ENCODE measurements around the gene GALNTL6. TPM values are rescaled to one million over a fixed set of nuclear protein-coding genes. Genes with fewer than 3 reads are reported as not detected.

GALNTL6 gene
- total RNA-seq, 6 donors from 2014 or later, result 0.26 to 18.9 TPM; not detected in 4

DNA sequence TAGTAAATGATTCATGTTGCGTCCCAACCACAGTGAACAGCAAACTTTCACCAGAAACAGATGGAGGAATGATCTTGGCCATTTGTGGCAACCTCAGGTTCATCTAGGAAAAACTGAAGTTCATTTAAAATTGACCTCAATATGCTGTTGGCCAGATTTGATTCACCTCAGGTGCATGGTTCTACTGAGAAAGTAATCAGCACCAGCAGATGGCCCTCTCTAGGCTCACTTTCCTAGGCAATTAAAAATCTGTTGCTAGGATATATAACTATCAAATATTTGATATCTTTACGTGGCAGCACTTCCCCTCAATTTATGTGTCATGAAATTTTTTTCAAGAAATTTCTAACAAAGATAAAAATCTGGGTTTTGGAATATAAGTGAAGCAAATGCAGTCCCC lies 344.7 kb downstream of the GALNTL6 start:
- Histone ChIP-seq H3K27me3 (no peaks in the 10 kb centered on the region), H3K36me3 (no peaks in the 10 kb centered on the region), H3K4me3 (no peak overlapping the region), H3K4me1 (no peaks in the 10 kb centered on the region), H3K27ac (no peak overlapping the region), H3K9me3 (no peaks in the 10 kb centered on the region)
- ATAC-seq (ENCODE audit: low FRiP score in 2 of 2), result no peak
- TF ChIP-seq EP300 (IDR thresholded peaks at IDR 0.05) (no peak), POLR2A (IDR thresholded peaks at IDR 0.05) (no peak), POLR2AphosphoS5 (IDR thresholded peaks at IDR 0.05) (no peak)
- TF ChIP-seq, protein P1, sequence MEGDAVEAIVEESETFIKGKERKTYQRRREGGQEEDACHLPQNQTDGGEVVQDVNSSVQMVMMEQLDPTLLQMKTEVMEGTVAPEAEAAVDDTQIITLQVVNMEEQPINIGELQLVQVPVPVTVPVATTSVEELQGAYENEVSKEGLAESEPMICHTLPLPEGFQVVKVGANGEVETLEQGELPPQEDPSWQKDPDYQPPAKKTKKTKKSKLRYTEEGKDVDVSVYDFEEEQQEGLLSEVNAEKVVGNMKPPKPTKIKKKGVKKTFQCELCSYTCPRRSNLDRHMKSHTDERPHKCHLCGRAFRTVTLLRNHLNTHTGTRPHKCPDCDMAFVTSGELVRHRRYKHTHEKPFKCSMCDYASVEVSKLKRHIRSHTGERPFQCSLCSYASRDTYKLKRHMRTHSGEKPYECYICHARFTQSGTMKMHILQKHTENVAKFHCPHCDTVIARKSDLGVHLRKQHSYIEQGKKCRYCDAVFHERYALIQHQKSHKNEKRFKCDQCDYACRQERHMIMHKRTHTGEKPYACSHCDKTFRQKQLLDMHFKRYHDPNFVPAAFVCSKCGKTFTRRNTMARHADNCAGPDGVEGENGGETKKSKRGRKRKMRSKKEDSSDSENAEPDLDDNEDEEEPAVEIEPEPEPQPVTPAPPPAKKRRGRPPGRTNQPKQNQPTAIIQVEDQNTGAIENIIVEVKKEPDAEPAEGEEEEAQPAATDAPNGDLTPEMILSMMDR (IDR thresholded peaks at IDR 0.05), result no peak
- 53 to 58% methylated on average over 2 of the region's 2 CpGs for whole genome bisulfite sequencing, 2 donors
- DNase-seq, result no peak

DNA sequence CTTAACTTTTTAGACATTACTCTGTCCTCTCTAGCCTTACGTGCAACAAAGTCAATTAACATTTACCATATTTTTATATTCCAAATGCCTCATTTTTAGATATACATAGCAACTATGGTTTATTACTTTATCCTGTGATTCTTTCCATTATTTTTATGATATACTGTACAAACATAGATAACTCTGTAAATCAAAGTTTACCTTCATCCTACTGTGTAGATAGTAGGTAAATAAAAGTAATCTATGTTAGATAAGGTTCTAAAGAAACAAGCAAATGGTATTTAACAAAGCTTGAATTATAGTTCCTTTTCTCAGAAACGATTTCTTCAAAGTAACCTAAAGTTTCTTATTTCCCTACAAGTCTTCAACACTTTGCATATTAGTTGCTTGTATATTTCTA lies 350.0 kb downstream of the GALNTL6 start:
- Histone ChIP-seq H3K36me3 (no peaks in the 10 kb centered on the region), H3K4me3 (no peak overlapping the region), H3K27ac (no peak overlapping the region), H3K27me3 (no peaks in the 10 kb centered on the region), H3K4me1 (no peaks in the 10 kb centered on the region), H3K9me3 (no peaks in the 10 kb centered on the region)
- WGBS, 2 donors, result 59 to 68% methylated on average over 2 of the region's 2 CpGs
- ATAC-seq (ENCODE audit: low FRiP score in 2 of 2) (no peak), DNase-seq (no peak)
- TF ChIP-seq, protein P1 (IDR thresholded peaks at IDR 0.05), result no peak

DNA sequence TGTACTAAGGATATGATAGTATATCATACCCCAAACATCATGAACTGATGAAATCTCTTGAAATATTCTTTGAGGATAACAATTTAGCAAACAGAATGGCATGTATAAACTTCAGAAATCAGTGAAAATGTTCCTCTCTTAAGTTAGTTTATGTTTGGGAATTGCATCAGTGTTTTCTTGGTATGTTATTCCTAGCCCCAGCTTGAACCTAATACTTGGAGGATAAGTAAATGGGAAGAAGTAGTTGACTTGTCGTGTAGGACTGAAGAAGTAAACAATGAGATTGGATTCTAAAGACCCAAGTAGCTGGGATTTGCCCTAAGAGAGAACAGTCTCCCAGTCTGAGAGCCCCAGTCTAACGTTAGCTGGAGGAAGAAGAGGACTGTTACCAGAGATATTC lies 355.7 kb downstream of the GALNTL6 start:
- no peaks in the 10 kb centered on the region for H3K9me3 ChIP-seq
- no peak overlapping the region for H3K27ac ChIP-seq
- DNase-seq, result no peak
- no peaks in the 10 kb centered on the region for H3K36me3 ChIP-seq
- 63 to 64% methylated on average over 2 of the region's 2 CpGs for WGBS, 2 donors
- ATAC-seq (ENCODE audit: low FRiP score in 2 of 2), result no peak
- TF ChIP-seq EP300 (IDR thresholded peaks at IDR 0.05) (no peak), POLR2AphosphoS5 (IDR thresholded peaks at IDR 0.05) (no peak), POLR2A (IDR thresholded peaks at IDR 0.05) (no peak)
- TF ChIP-seq, protein P1 (IDR thresholded peaks at IDR 0.05), result no peak
- H3K27me3 ChIP-seq, result no peaks in the 10 kb centered on the region
- H3K4me3 ChIP-seq, result no peak overlapping the region
- H3K4me1 ChIP-seq, result no peaks in the 10 kb centered on the region

DNA sequence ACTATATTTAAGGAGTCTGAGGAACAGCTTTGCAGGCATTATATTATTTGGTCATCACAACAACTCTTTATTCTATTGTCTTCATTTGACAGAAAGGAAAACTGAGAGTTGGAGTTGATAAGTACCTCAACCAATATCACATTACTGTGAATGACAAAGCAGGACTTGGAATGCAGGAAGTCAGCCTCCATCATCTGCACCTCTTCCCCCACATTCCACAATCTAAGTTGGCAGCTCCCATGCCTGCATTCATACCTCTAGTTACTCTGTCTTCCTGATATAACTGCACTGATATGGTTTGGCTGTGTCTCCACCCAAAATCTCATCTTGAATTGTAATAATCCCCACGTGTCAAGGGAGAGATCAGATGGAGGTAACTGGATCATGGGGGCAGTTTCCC lies 356.7 kb downstream of the GALNTL6 start:
- Histone ChIP-seq H3K36me3 (no peaks in the 10 kb centered on the region), H3K4me3 (no peak overlapping the region), H3K9me3 (no peaks in the 10 kb centered on the region), H3K4me1 (no peaks in the 10 kb centered on the region), H3K27me3 (no peaks in the 10 kb centered on the region), H3K27ac (no peak overlapping the region)
- no peak for ATAC-seq (ENCODE audit: low FRiP score in 2 of 2)
- 57 to 84% methylated on average over 1 of the region's 1 CpG for WGBS, 2 donors
- no peak for TF ChIP-seq EP300 (IDR thresholded peaks at IDR 0.05)
- TF ChIP-seq, protein P1 (IDR thresholded peaks at IDR 0.05), result no peak
- TF ChIP-seq POLR2A (IDR thresholded peaks at IDR 0.05), result no peak
- TF ChIP-seq POLR2AphosphoS5 (IDR thresholded peaks at IDR 0.05), result no peak
- DNase-seq, result no peak

DNA sequence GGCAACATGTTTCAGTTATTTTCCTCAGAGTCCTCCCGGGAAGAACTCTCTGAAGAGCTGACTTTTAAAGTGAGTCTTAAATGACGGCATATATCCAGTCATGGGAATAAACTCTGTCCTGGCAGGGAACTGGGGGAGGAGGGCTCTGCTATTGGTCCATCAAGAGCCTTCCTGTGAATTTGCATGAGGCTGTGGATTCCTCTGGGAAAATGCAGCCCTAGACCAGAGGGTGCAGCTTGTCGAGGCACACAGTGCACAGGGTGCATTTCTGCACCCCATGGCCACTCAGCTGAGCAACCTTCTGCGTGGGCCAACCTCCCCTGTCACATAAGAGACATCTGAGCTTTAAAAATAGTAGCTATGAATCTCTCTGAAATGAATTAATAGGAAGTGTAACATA lies 360.0 kb downstream of the GALNTL6 start:
- DNase-seq (no peak), ATAC-seq (ENCODE audit: low FRiP score in 2 of 2) (no peak)
- Histone ChIP-seq H3K36me3 (no peaks in the 10 kb centered on the region), H3K9me3 (no peaks in the 10 kb centered on the region), H3K4me3 (no peak overlapping the region), H3K27ac (no peak overlapping the region), H3K27me3 (no peaks in the 10 kb centered on the region), H3K4me1 (no peaks in the 10 kb centered on the region)
- TF ChIP-seq POLR2AphosphoS5 (IDR thresholded peaks at IDR 0.05) (no peak), POLR2A (IDR thresholded peaks at IDR 0.05) (no peak), EP300 (IDR thresholded peaks at IDR 0.05) (no peak)
- TF ChIP-seq, protein P1 (IDR thresholded peaks at IDR 0.05), result no peak
- WGBS, 2 donors, result 66 to 68% methylated on average over 4 of the region's 4 CpGs
